Suprapubic skin (tissue), 4 donors: ENCODE results near the gene DNAJC11. TPM values are rescaled to one million over a fixed set of nuclear protein-coding genes. Genes with fewer than 3 reads are reported as not detected.
"Not testable (repeated sequence)": the region's sequence is repeated elsewhere in the genome, so short reads cannot be mapped to it uniquely, and the experiment has no call there.

ENCODE experiments used
- DNase-seq, 2 donors: peaks; one replicate each; pipeline ENCODE4 v3.0.0-alpha.2; 2019; ENCODE audit warnings: low spot score in 2 of 2
- H3K27ac ChIP-seq: fragments of 200-600 bp; sonication (generic); one replicate; pipeline ENCODE4 v1.5.1; 2019
- H3K27me3 ChIP-seq: fragments of 200-600 bp; sonication (generic); one replicate; pipeline ENCODE4 v1.5.1; 2019
- H3K36me3 ChIP-seq: fragments of 200-600 bp; sonication (generic); one replicate; pipeline ENCODE4 v1.5.1; 2019
- H3K4me1 ChIP-seq: fragments of 200-600 bp; sonication (generic); one replicate; pipeline ENCODE4 v1.5.1; 2019
- H3K4me3 ChIP-seq: fragments of 200-600 bp; sonication (generic); one replicate; pipeline ENCODE4 v1.5.1; 2019; ENCODE audit warnings: mild to moderate bottlenecking
- H3K9me3 ChIP-seq: fragments of 200-600 bp; sonication (generic); one replicate; pipeline ENCODE4 v1.5.1; 2019
- CTCF ChIP-seq, 2 donors: fragments of 200-600 bp in 1 of 2; fragments of 450-650 bp in 1 of 2; sonication (generic) in 1 of 2; IDR thresholded peaks; one replicate each; pipeline ENCODE4 v1.5.1; 2016 to 2019; ENCODE audit warnings: antibody characterized with exemption in 2 of 2, mild to moderate bottlenecking in 1 of 2, moderate library complexity in 1 of 2
- EP300 ChIP-seq: sonication (generic); formaldehyde crosslinking; IDR thresholded peaks from one replicate; pipeline ENCODE4 v1.6.1; 2017; ENCODE audit warnings: antibody characterized with exemption
- POLR2A ChIP-seq, 2 donors: fragments of 450-650 bp; IDR thresholded peaks; one replicate each; pipeline ENCODE4 v1.6.1; 2017; ENCODE audit warnings: antibody characterized with exemption in 2 of 2, mild to moderate bottlenecking in 2 of 2, moderate library complexity in 2 of 2
- POLR2AphosphoS5 ChIP-seq, 3 donors: sonication (generic); formaldehyde crosslinking; IDR thresholded peaks; one replicate each; pipeline ENCODE4 v1.6.1; 2017; ENCODE audit warnings: antibody characterized with exemption in 3 of 3
- WGBS: methylation state at CpG from one replicate; pipeline ENCODE4 v1.1.5; 2018; 5-methylcytosine and 5-hydroxymethylcytosine counted together
- total RNA-seq, 4 donors: library from RNA; depleted of rRNA; stranded (reverse); fragments of >200 nt; gene quantifications; one replicate each; pipeline ENCODE4 v1.1.0, GENCODE V29; 2016

DNAJC11 gene
- total RNA-seq, 4 donors from 2014 or later = 22.9 to 53.0 (median 31.4) TPM

DNA sequence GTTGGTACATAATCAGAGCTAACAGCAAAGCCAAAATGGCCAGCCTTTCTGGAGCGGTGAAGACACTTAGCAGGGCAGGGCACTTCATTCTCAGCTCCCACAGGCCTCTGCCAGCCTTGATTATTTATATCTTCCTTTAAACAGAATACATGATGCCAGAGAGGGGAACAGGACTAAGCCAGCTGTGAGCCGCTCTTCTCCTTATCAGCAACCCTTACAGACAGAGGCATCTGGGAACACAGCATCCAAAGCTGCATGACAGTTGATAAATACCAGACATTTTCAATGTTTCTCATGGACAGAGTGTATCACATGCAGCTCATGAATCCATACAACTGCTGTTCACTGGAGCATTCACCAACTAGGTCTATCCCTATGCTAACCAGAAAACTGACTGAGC is 29.1 kb downstream of the DNAJC11 start:
- no peak for DNase-seq
- no peak for TF ChIP-seq POLR2A (IDR thresholded peaks at IDR 0.05)
- TF ChIP-seq EP300 = no peak
- no peak for TF ChIP-seq POLR2AphosphoS5 (IDR thresholded peaks at IDR 0.05)
- no peak for TF ChIP-seq CTCF (IDR thresholded peaks at IDR 0.05)
- Histone ChIP-seq H3K36me3 (peaks cover 23% of the 10 kb centered on the region), H3K27ac (no peak overlapping the region), H3K4me3 (no peak overlapping the region), H3K4me1 (no peaks in the 10 kb centered on the region), H3K9me3 (no peaks in the 10 kb centered on the region), H3K27me3 (no peaks in the 10 kb centered on the region)
- WGBS = 89% methylated on average over 2 of the region's 2 CpGs

DNA sequence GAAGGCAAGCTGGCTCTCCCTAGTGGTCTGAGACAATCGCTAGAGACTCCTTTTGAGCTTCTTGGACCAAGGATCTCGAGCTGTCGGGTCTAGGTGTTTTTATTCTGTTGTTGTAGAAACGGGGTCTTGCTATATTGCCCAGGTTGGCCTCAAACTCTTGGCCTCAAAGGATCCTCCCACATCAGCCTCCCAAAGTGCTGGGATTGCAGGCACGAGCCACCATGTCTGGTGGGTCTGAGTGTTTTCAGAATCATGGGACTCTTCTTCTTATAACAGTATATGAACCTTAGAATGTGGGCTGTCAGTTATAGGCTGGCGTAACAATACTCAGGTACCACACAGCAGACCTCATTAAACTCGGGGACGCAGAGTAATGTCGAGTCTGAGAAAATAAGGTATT is 33.1 kb downstream of the DNAJC11 start:
- H3K4me1 ChIP-seq = no peaks in the 10 kb centered on the region
- DNase-seq = no peak
- 99% methylated on average over 9 of the region's 9 CpGs for WGBS
- H3K36me3 ChIP-seq = peaks cover 28% of the 10 kb centered on the region
- no peaks in the 10 kb centered on the region for H3K27me3 ChIP-seq
- TF ChIP-seq POLR2AphosphoS5 (IDR thresholded peaks at IDR 0.05) (no peak), EP300 (no peak), CTCF (IDR thresholded peaks at IDR 0.05) (no peak), POLR2A (IDR thresholded peaks at IDR 0.05) (no peak)
- H3K9me3 ChIP-seq = no peaks in the 10 kb centered on the region
- no peak overlapping the region for H3K4me3 ChIP-seq
- no peak overlapping the region for H3K27ac ChIP-seq

- H3K27ac ChIP-seq = no peak overlapping the region
- no peaks in the 10 kb centered on the region for H3K27me3 ChIP-seq
- H3K4me3 ChIP-seq = no peak overlapping the region
- no peak for TF ChIP-seq POLR2AphosphoS5 (IDR thresholded peaks at IDR 0.05)
- no peak for TF ChIP-seq POLR2A (IDR thresholded peaks at IDR 0.05)
- TF ChIP-seq CTCF (IDR thresholded peaks at IDR 0.05) = no peak
- TF ChIP-seq EP300 = no peak
- DNase-seq = no peak
- WGBS = 95% methylated on average over 6 of the region's 6 CpGs
- no peaks in the 10 kb centered on the region for H3K9me3 ChIP-seq
- peaks cover 28% of the 10 kb centered on the region for H3K36me3 ChIP-seq
- H3K4me1 ChIP-seq = no peaks in the 10 kb centered on the region
Observed at GRCh38 chr1:6667139-6667538, 34.5 kb downstream of the DNAJC11 start.

GRCh38 chr1:6666696-6667095 is 34.9 kb downstream of the DNAJC11 start:
- peaks cover 28% of the 10 kb centered on the region for H3K36me3 ChIP-seq

GRCh38 chr1:6662468-6662867 is 39.1 kb downstream of the DNAJC11 start:
- WGBS = 97% methylated on average over 7 of the region's 7 CpGs
- not testable (repeated sequence) for H3K27ac ChIP-seq, H3K4me1 ChIP-seq, H3K9me3 ChIP-seq, DNase-seq, H3K4me3 ChIP-seq, H3K27me3 ChIP-seq
- H3K36me3 ChIP-seq = peaks cover 27% of the 10 kb centered on the region

More at GRCh38 chr1:6666696-6667095, 34.9 kb downstream of the DNAJC11 start:
- DNase-seq = no peak
- Histone ChIP-seq H3K27me3 (no peaks in the 10 kb centered on the region), H3K27ac (no peak overlapping the region), H3K4me1 (no peaks in the 10 kb centered on the region), H3K9me3 (no peaks in the 10 kb centered on the region), H3K4me3 (no peak overlapping the region)
- WGBS = 85% methylated on average over 5 of the region's 5 CpGs
- TF ChIP-seq EP300 (no peak), POLR2AphosphoS5 (IDR thresholded peaks at IDR 0.05) (no peak), POLR2A (IDR thresholded peaks at IDR 0.05) (no peak), CTCF (IDR thresholded peaks at IDR 0.05) (no peak)

DNA sequence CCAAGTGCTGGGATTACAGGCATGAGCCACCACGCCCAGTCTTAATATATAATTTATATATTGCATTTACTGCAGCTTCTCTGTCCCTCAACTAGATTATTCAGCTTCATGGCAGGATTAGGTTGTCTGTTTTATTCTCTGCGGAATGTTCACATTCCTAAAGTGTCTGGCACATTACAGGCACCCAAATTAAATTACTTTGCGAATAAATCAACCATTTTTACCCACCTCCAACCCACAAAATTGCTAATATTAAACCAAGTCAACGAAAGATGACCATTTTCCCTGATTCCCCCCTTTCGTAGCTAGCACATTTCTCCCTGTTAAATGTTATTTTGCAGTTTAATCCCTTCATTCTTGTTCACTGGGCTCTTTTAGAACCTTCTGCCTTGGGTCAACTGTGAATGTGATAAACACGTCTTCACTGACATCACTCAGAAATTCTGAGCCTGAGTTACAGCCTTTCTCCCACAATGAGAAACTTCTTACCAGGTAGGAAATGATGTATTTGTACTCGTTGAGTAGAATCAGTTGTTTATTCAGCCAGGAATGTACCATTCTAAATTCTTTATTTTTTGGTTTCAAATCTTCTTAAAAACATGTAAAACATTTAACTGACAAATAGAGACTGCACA is 41.1 kb downstream of the DNAJC11 start:
- TF ChIP-seq EP300 (no peak), POLR2A (IDR thresholded peaks at IDR 0.05) (no peak), CTCF (IDR thresholded peaks at IDR 0.05) (no peak), POLR2AphosphoS5 (IDR thresholded peaks at IDR 0.05) (no peak)
- 90% methylated on average over 7 of the region's 7 CpGs for WGBS
- Histone ChIP-seq H3K36me3 (peaks cover 8% of the 10 kb centered on the region), H3K4me1 (no peaks in the 10 kb centered on the region), H3K9me3 (no peaks in the 10 kb centered on the region), H3K27me3 (no peaks in the 10 kb centered on the region), H3K27ac (no peak overlapping the region), H3K4me3 (no peak overlapping the region)
- DNase-seq = no peak
